Measurements from ENCODE around the gene LDLRAP1. TPM values are rescaled to one million over a fixed set of nuclear protein-coding genes. Genes with fewer than 3 reads are reported as not detected.
"Not testable (repeated sequence)": the region's sequence is repeated elsewhere in the genome, so short reads cannot be mapped to it uniquely, and the experiment has no call there.

The LDLRAP1 gene
- total RNA-seq, 1 experiment from 2014 or later, result 13.7 TPM

- in situ Hi-C loops (cut with HindIII; ENCODE audit: low pct_unique_long_range_greater_than_20kb, low sequenced_read_pairs), result no loop called here
- no peak for DNase-seq (ENCODE audit: low read depth, low spot score)
Measured at GRCh38 chr1:25579292-25580252, 36.2 kb downstream of the LDLRAP1 start.

- in situ Hi-C loops (cut with HindIII; ENCODE audit: low pct_unique_long_range_greater_than_20kb, low sequenced_read_pairs), result no loop called here
- DNase-seq (ENCODE audit: low read depth, low spot score), result no peak
Measured at GRCh38 chr1:25580927-25581326, 37.5 kb downstream of the LDLRAP1 start.

GRCh38 chr1:25581764-25582163 is 38.4 kb downstream of the LDLRAP1 start:
- no peak for DNase-seq (ENCODE audit: low read depth, low spot score)
- in situ Hi-C loops (cut with HindIII; ENCODE audit: low pct_unique_long_range_greater_than_20kb, low sequenced_read_pairs), result no loop called here

GRCh38 chr1:25583519-25584370 is 40.3 kb downstream of the LDLRAP1 start:
- in situ Hi-C loops (cut with HindIII; ENCODE audit: low pct_unique_long_range_greater_than_20kb, low sequenced_read_pairs), result no loop called here

GRCh38 chr1:25586181-25586588 is 42.8 kb downstream of the LDLRAP1 start:
- DNase-seq (ENCODE audit: low read depth, low spot score), result no peak
- in situ Hi-C loops (cut with HindIII; ENCODE audit: low pct_unique_long_range_greater_than_20kb, low sequenced_read_pairs), result no loop called here

More at GRCh38 chr1:25583519-25584370, 40.3 kb downstream of the LDLRAP1 start:
- DNase-seq (ENCODE audit: low read depth, low spot score), result no peak

GRCh38 chr1:25587290-25587689 is 43.9 kb downstream of the LDLRAP1 start:
- in situ Hi-C loops (cut with HindIII; ENCODE audit: low pct_unique_long_range_greater_than_20kb, low sequenced_read_pairs), result no loop called here
- no peak for DNase-seq (ENCODE audit: low read depth, low spot score)

GRCh38 chr1:25588224-25588623 is 44.8 kb downstream of the LDLRAP1 start:
- in situ Hi-C loops (cut with HindIII; ENCODE audit: low pct_unique_long_range_greater_than_20kb, low sequenced_read_pairs), result not testable (repeated sequence)

GRCh38 chr1:25588786-25589185 is 45.4 kb downstream of the LDLRAP1 start:
- DNase-seq (ENCODE audit: low read depth, low spot score); in situ Hi-C loops (cut with HindIII; ENCODE audit: low pct_unique_long_range_greater_than_20kb, low sequenced_read_pairs): not testable (repeated sequence)

More at GRCh38 chr1:25588224-25588623, 44.8 kb downstream of the LDLRAP1 start:
- DNase-seq (ENCODE audit: low read depth, low spot score), result not testable (repeated sequence)

- in situ Hi-C loops (cut with HindIII; ENCODE audit: low pct_unique_long_range_greater_than_20kb, low sequenced_read_pairs), result no loop called here
- DNase-seq (ENCODE audit: low read depth, low spot score), result peak; percentile 17
Measured at GRCh38 chr1:25590096-25590824, 46.9 kb downstream of the LDLRAP1 start.

- in situ Hi-C loops (cut with HindIII; ENCODE audit: low pct_unique_long_range_greater_than_20kb, low sequenced_read_pairs), result no loop called here
Measured at GRCh38 chr1:25593861-25594260, 50.5 kb downstream of the LDLRAP1 start.

GRCh38 chr1:25594971-25595370 is 51.6 kb downstream of the LDLRAP1 start:
- no peak for DNase-seq (ENCODE audit: low read depth, low spot score)
- in situ Hi-C loops (cut with HindIII; ENCODE audit: low pct_unique_long_range_greater_than_20kb, low sequenced_read_pairs), result no loop called here

More at GRCh38 chr1:25593861-25594260, 50.5 kb downstream of the LDLRAP1 start:
- DNase-seq (ENCODE audit: low read depth, low spot score), result no peak

GRCh38 chr1:25596641-25597040 is 53.2 kb downstream of the LDLRAP1 start:
- DNase-seq (ENCODE audit: low read depth, low spot score); in situ Hi-C loops (cut with HindIII; ENCODE audit: low pct_unique_long_range_greater_than_20kb, low sequenced_read_pairs): not testable (repeated sequence)

- no peak for DNase-seq (ENCODE audit: low read depth, low spot score)
- in situ Hi-C loops (cut with HindIII; ENCODE audit: low pct_unique_long_range_greater_than_20kb, low sequenced_read_pairs), result no loop called here
Measured at GRCh38 chr1:25598879-25599278, 55.5 kb downstream of the LDLRAP1 start.

- in situ Hi-C loops (cut with HindIII; ENCODE audit: low pct_unique_long_range_greater_than_20kb, low sequenced_read_pairs), result no loop called here
- DNase-seq (ENCODE audit: low read depth, low spot score), result no peak
Measured at GRCh38 chr1:25599969-25600610, 56.7 kb downstream of the LDLRAP1 start.

- in situ Hi-C loops (cut with HindIII; ENCODE audit: low pct_unique_long_range_greater_than_20kb, low sequenced_read_pairs), result not testable (repeated sequence)
Measured at GRCh38 chr1:25600971-25601699, 57.7 kb downstream of the LDLRAP1 start.

GRCh38 chr1:25603779-25604538 is 60.6 kb downstream of the LDLRAP1 start:
- DNase-seq (ENCODE audit: low read depth, low spot score); in situ Hi-C loops (cut with HindIII; ENCODE audit: low pct_unique_long_range_greater_than_20kb, low sequenced_read_pairs): not testable (repeated sequence)

More at GRCh38 chr1:25600971-25601699, 57.7 kb downstream of the LDLRAP1 start:
- not testable (repeated sequence) for DNase-seq (ENCODE audit: low read depth, low spot score)
